Measurements from ENCODE around the gene SMIM21. TPM values are rescaled to one million over a fixed set of nuclear protein-coding genes. Genes with fewer than 3 reads are reported as not detected.

The SMIM21 gene
- total and polyA plus RNA-seq, 2 of the 8 experiments (the other 6 are each of a cell fraction or from before 2014, with no cell fraction given): not detected

GRCh38 chr18:75377926-75378325 lies 49.6 kb downstream of the SMIM21 start:
- no peaks in the 10 kb centered on the region for H3K23me2 ChIP-seq (ENCODE audit: low read depth, low read length)
- CTCF ChIA-PET (ENCODE audit: partially characterized antibody): interaction anchor here (1.5 kb wide), 1 partner anchor 20 kb away, joined by 4 read pairs; no protein-coding TSS in a partner anchor
- DNase-seq (ENCODE audit: low read depth in 1 of 2, low spot score in 2 of 2) (no peak), FAIRE-seq (no peak)
- no peak overlapping the region for H3K4me2 ChIP-seq (ENCODE audit: insufficient read depth in 1 of 2, low read depth in 2 of 2, low read length in 2 of 2)
- H3K4ac ChIP-seq (replicated peaks; ENCODE audit: insufficient read length, low read depth, low read length): no peak overlapping the region
- H3K79me2 ChIP-seq (ENCODE audit: control insufficient read depth in 1 of 2, insufficient read depth in 2 of 2, low read length in 2 of 2): no peaks in the 10 kb centered on the region
- H3K14ac ChIP-seq (ENCODE audit: insufficient read length): no peak overlapping the region
- H3K4me1 ChIP-seq (replicated peaks in 1 of 4; ENCODE audit: control insufficient read depth in 3 of 4, insufficient read depth in 4 of 4, low read length in 3 of 4): peaks cover 0 to 2% (median 0%) of the 10 kb centered on the region in 4 experiments; a peak in 1 of 7 replicates
- POLR2A ChIA-PET (ENCODE audit: partially characterized antibody): no interaction called here
- no peak overlapping the region for H2AFZ ChIP-seq (ENCODE audit: low read length)
- no peak overlapping the region for H4K91ac ChIP-seq (replicated peaks; ENCODE audit: insufficient read length, low read length)
- no peak overlapping the region for H3K4me3 ChIP-seq (ENCODE audit: extremely low read depth in 1 of 4, insufficient read depth in 2 of 4, low read depth in 3 of 4, low read length in 4 of 4)
- H2BK120ac ChIP-seq (replicated peaks; ENCODE audit: low read depth, low read length): no peak overlapping the region
- H2BK12ac ChIP-seq (ENCODE audit: low read depth, low read length): no peak overlapping the region
- no peaks in the 10 kb centered on the region for H4K20me1 ChIP-seq (replicated peaks in 1 of 2; ENCODE audit: control insufficient read depth in 1 of 2, insufficient read depth in 2 of 2, low read length in 2 of 2)
- H2BK15ac ChIP-seq (ENCODE audit: low read length): no peak overlapping the region
- H4K5ac ChIP-seq (ENCODE audit: insufficient read length, low read depth, low read length): no peak overlapping the region
- peaks cover 0 to 2% of the 10 kb centered on the region in 2 experiments; a peak in 1 of 4 replicates for H3K9me3 ChIP-seq (ENCODE audit: insufficient read depth in 2 of 2, low read depth in 1 of 2, low read length in 1 of 2)
- H3K79me1 ChIP-seq (ENCODE audit: low read depth, low read length): no peaks in the 10 kb centered on the region
- H3K23ac ChIP-seq (ENCODE audit: insufficient read length): no peak overlapping the region
- H2BK20ac ChIP-seq (ENCODE audit: low read length): no peak overlapping the region
- TF ChIP-seq CEBPB (IDR thresholded peaks at IDR 0.05; ENCODE audit: low read depth, low read length): no peak
- 92% methylated on average over 10 of the region's 10 CpGs; no CpG with 5 or more reads in 1 of the 2 experiments for WGBS, 2 experiments (ENCODE audit: extremely low coverage in 1 of 2, insufficient coverage in 1 of 2, insufficient read length in 1 of 2, insufficient replicate concordance in 2 of 2, low coverage in 1 of 2, low lambda C conversion rate in 2 of 2, missing lambda C conversion rate in 1 of 2)
- H2BK5ac ChIP-seq (ENCODE audit: low read depth, low read length): no peak overlapping the region
- no peak overlapping the region for H3K56ac ChIP-seq (replicated peaks; ENCODE audit: insufficient read length, low read depth, low read length)
- no peak overlapping the region for H3K27ac ChIP-seq (ENCODE audit: low read depth, low read length)
- H3K36me3 ChIP-seq (ENCODE audit: control insufficient read depth in 2 of 4, insufficient read depth in 4 of 4, low read length in 3 of 4): no peaks in the 10 kb centered on the region
- no peak overlapping the region for H3K9ac ChIP-seq (replicated peaks in 1 of 4; ENCODE audit: extremely low read depth in 1 of 4, low read depth in 3 of 4, low read length in 3 of 4)
- H2AK5ac ChIP-seq (ENCODE audit: low read depth, low read length): no peak overlapping the region
- no peaks in the 10 kb centered on the region for H3K27me3 ChIP-seq (replicated peaks in 1 of 4; ENCODE audit: control insufficient read depth in 3 of 4, extremely low read depth in 1 of 4, insufficient read depth in 3 of 4, low read length in 3 of 4)
- H3K18ac ChIP-seq (ENCODE audit: extremely low read depth, low read length): no peak overlapping the region
- no peak overlapping the region for H4K8ac ChIP-seq (ENCODE audit: extremely low read depth, insufficient read depth, low read length)
